Spleen (tissue), 11 donors: ENCODE measurements around the gene WNK2. TPM values are rescaled to one million over a fixed set of nuclear protein-coding genes. Genes with fewer than 3 reads are reported as not detected.

ENCODE experiments used
- DNase-seq: peaks from one replicate; pipeline ENCODE4 v3.0.0-alpha.2; 2020
- H3K27ac ChIP-seq, 8 donors: fragments of 200-600 bp; sonication (generic) in 7 of 8; 1 replicate in 4 of 8; 2 replicates in 4 of 8; pipeline versions ENCODE4 v1.5.0 to v1.8.0; 2016 to 2021; ENCODE audit warnings: inconsistent platforms in 4 of 8, mild to moderate bottlenecking in 4 of 8, moderate library complexity in 1 of 8
- H3K27me3 ChIP-seq, 7 donors: fragments of 200-600 bp; sonication (generic) in 6 of 7; replicated peaks in 1 of 7; 1 replicate in 4 of 7; 2 replicates in 3 of 7; pipeline versions ENCODE4 v1.5.0 to v1.8.0; 2016 to 2021; ENCODE audit warnings: inconsistent platforms in 3 of 7, mild to moderate bottlenecking in 1 of 7
- H3K36me3 ChIP-seq, 6 donors: fragments of 200-600 bp; sonication (generic) in 5 of 6; 1 replicate in 4 of 6; 2 replicates in 2 of 6; pipeline versions ENCODE4 v1.5.0 to v1.8.0; 2016 to 2021; ENCODE audit warnings: inconsistent platforms in 2 of 6
- H3K4me1 ChIP-seq, 6 donors: fragments of 200-600 bp; sonication (generic) in 5 of 6; 1 replicate in 3 of 6; 2 replicates in 3 of 6; pipeline versions ENCODE4 v1.5.0 to v1.8.0; 2016 to 2021; ENCODE audit warnings: inconsistent platforms in 3 of 6
- H3K4me3 ChIP-seq, 8 donors: fragments of 200-600 bp; sonication (generic) in 7 of 8; 1 replicate in 4 of 8; 2 replicates in 4 of 8; pipeline versions ENCODE4 v1.5.0 to v1.8.0; 2016 to 2021; ENCODE audit warnings: inconsistent platforms in 4 of 8, mild to moderate bottlenecking in 4 of 8, moderate library complexity in 2 of 8
- H3K9me3 ChIP-seq, 8 donors: fragments of 200-600 bp; sonication (generic) in 7 of 8; 1 replicate in 4 of 8; 2 replicates in 4 of 8; pipeline versions ENCODE4 v1.5.0 to v1.8.0; 2016 to 2021; ENCODE audit warnings: inconsistent platforms in 4 of 8
- CTCF ChIP-seq, 11 experiments: fragments of 200-600 bp in 7 of 11; fragments of 450-650 bp in 4 of 11; sonication (generic) in 4 of 11; IDR thresholded peaks in 8 of 11; conservative IDR thresholded peaks in 3 of 11; 1 replicate in 7 of 11; 2 replicates in 4 of 11; pipeline versions ENCODE4 v1.4.0 to v1.8.0; 2016 to 2021; ENCODE audit warnings: antibody characterized with exemption in 11 of 11, inconsistent platforms in 4 of 11, mild to moderate bottlenecking in 1 of 11
- POLR2A ChIP-seq, 3 donors: fragments of 450-650 bp; IDR thresholded peaks; one replicate each; pipeline ENCODE4 v1.5.1; 2017; ENCODE audit warnings: antibody characterized with exemption in 3 of 3, mild to moderate bottlenecking in 1 of 3
- POLR2AphosphoS5 ChIP-seq, 3 donors: sonication (generic); formaldehyde crosslinking; IDR thresholded peaks; one replicate each; pipeline ENCODE4 v1.5.1; 2017; ENCODE audit warnings: antibody characterized with exemption in 3 of 3
- WGBS, 5 donors: extraction: QIAGEN DNeasy Blood & Tissue Kit in 3 of 5; methylation state at CpG; one replicate each; pipeline versions ENCODE4 v1.1.5 to v1.1.7; 2013 to 2018; 5-methylcytosine and 5-hydroxymethylcytosine counted together
- intact Hi-C: fragments of 100-400 bp; cut with DNase I; formaldehyde crosslinking; loops from one replicate; pipeline ENCODE4 v1.15.0; 2023; ENCODE audit warnings: low total_unique reads
- polyA plus RNA-seq, 3 donors: library from polyadenylated mRNA; stranded (reverse); fragments of 200-250 nt; gene quantifications; one replicate each; pipeline ENCODE4 v1.2.1, GENCODE V29; 2013
- total RNA-seq, 7 donors: library from RNA; depleted of rRNA in 3 of 7; stranded (reverse); fragments of >200 nt in 3 of 7; fragmentation: NEBNext Ultra II Directional in 4 of 7; extraction: Animal tissue kit (Norgen Biotek cat#: 25700) in 4 of 7; gene quantifications; one replicate each; pipeline versions ENCODE4 v1.1.0 to v1.2.1, GENCODE V29; 2016 to 2021
- donor health status: healthy with polysubstance abuse.
- donor health status: DM: no; HTN: no; CAD: no; lungs with moderate emphysema.
- donor health status: DM: no; HTN: no; CAD: no.
- donor health status: Bipolar disorder and iron deficiency.
- donor health status: healthy.
- donor health status: DM: no; HTN: no; CAD: no.
- donor health status: DM: yes; HTN: yes; CAD: no.

WNK2 gene
- total and polyA plus RNA-seq, 10 donors, result 1.8 to 20.0 (median 7.3) TPM

GRCh38 chr9:93315118-93315517 lies 131.2 kb downstream of the WNK2 start:
- TF ChIP-seq POLR2AphosphoS5 (IDR thresholded peaks at IDR 0.05), result no peak
- TF ChIP-seq CTCF (IDR thresholded peaks at IDR 0.05 in 8 of 11, conservative IDR thresholded peaks at IDR 0.05 in 3 of 11), result no peak
- DNase-seq, result no peak
- H3K9me3 ChIP-seq, result no peaks in the 10 kb centered on the region
- H3K4me1 ChIP-seq, result peaks cover 0 to 4% (median 0%) of the 10 kb centered on the region in 6 donors
- H3K36me3 ChIP-seq, result no peaks in the 10 kb centered on the region
- whole genome bisulfite sequencing, 5 donors, result 84 to 90% (median 89%) methylated on average over 9 of the region's 9 CpGs
- H3K27ac ChIP-seq, result no peak overlapping the region
- no peak overlapping the region for H3K4me3 ChIP-seq
- peaks cover 0 to 40% (median 16%) of the 10 kb centered on the region in 7 donors for H3K27me3 ChIP-seq
- intact Hi-C loops, result no loop called here

DNA sequence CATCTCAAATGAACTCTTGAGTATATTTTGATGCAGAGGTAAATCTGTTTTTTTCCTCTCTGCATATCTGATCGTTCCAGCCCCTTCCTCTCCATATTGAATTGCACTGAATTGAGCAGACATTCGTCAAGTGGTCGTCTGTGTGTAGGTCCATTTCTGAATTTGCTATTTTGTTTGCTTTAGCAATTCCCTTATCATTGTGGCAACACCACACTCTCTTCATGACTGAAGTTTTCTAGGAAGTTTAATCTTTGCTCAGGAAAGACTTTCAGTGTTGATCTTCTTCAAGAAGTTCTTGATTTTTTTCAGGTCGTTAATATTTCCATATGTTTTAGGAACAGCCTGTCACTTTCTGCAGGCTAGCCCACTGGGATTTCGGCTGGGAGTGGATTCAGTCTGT lies 132.0 kb downstream of the WNK2 start:
- no peak overlapping the region for H3K4me3 ChIP-seq
- H3K36me3 ChIP-seq, result no peaks in the 10 kb centered on the region
- no peak for DNase-seq
- TF ChIP-seq CTCF (IDR thresholded peaks at IDR 0.05 in 8 of 11, conservative IDR thresholded peaks at IDR 0.05 in 3 of 11), result no peak
- no peak for TF ChIP-seq POLR2A (IDR thresholded peaks at IDR 0.05)
- no peak for TF ChIP-seq POLR2AphosphoS5 (IDR thresholded peaks at IDR 0.05)
- no peaks in the 10 kb centered on the region for H3K9me3 ChIP-seq
- intact Hi-C loops, result no loop called here
- H3K4me1 ChIP-seq, result peaks cover 0 to 4% (median 0%) of the 10 kb centered on the region in 6 donors
- no peak overlapping the region for H3K27ac ChIP-seq
- peaks cover 0 to 48% (median 16%) of the 10 kb centered on the region in 7 donors for H3K27me3 ChIP-seq
- 31 to 39% (median 37%) methylated on average over 5 of the region's 5 CpGs for WGBS, 5 donors

DNA sequence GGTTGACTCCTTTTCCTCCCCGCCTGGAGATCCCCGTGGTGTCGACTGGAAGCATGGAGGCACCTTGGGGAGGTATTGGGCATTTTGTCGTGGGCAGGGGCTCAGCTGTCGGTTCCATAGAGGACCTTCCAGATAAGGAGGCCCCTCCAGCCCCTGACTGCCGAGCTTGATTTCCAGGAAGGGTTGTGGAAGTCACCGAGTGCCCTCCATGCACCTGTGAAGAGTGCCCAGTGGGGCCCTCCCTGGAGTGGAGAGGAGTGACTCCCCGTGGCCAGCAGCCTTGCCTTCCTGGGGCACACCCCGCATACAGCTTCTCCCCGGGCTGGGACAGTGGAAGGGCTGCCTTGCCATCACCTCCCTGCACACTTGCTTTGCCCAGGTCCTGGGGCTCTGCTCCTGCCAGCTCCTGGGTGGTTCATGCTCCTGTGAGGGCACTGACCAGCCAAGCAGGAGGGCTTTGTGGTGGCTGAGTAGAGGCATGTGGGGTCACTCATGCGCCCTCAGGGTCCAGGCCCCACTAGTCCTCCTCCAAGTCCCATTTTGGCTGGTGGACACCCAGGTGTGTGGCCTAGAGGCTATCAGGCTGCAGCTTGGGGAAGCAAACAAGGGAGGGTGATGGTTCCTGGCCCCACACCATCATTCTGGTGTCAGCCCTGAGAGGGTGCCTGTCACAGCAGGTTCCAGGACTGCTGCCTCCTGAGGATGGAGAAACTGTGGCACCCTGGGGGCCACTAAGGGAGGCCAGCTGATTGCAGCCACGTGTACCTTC lies 133.0 kb downstream of the WNK2 start:
- Histone ChIP-seq H3K27me3 (peaks cover 0 to 52% (median 16%) of the 10 kb centered on the region in 7 donors), H3K4me1 (peaks cover 0 to 4% (median 0%) of the 10 kb centered on the region in 6 donors), H3K27ac (no peak overlapping the region), H3K9me3 (no peaks in the 10 kb centered on the region), H3K36me3 (no peaks in the 10 kb centered on the region), H3K4me3 (no peak overlapping the region)
- WGBS, 5 donors, result 75 to 89% (median 83%) methylated on average over 8 to 12 of the region's 12 CpGs
- TF ChIP-seq POLR2A (IDR thresholded peaks at IDR 0.05) (no peak), CTCF (IDR thresholded peaks at IDR 0.05 in 8 of 11, conservative IDR thresholded peaks at IDR 0.05 in 3 of 11) (no peak), POLR2AphosphoS5 (IDR thresholded peaks at IDR 0.05) (no peak)
- DNase-seq, result no peak
- intact Hi-C loops, result no loop called here

- Histone ChIP-seq H3K27me3 (peaks cover 0 to 52% (median 16%) of the 10 kb centered on the region in 7 donors), H3K4me3 (no peak overlapping the region), H3K9me3 (no peaks in the 10 kb centered on the region), H3K27ac (no peak overlapping the region), H3K4me1 (peaks cover 0 to 4% (median 0%) of the 10 kb centered on the region in 6 donors), H3K36me3 (no peaks in the 10 kb centered on the region)
- no peak for TF ChIP-seq POLR2A (IDR thresholded peaks at IDR 0.05)
- no peak for TF ChIP-seq CTCF (IDR thresholded peaks at IDR 0.05 in 8 of 11, conservative IDR thresholded peaks at IDR 0.05 in 3 of 11)
- intact Hi-C loops, result no loop called here
- WGBS, 5 donors, result 49 to 60% (median 58%) methylated on average over 5 to 30 of the region's 30 CpGs
- DNase-seq, result peak; percentile 70
Observed at GRCh38 chr9:93317495-93318094, 133.7 kb downstream of the WNK2 start.
